K562 (cell line): Measurements from ENCODE around the gene RAB31. TPM values are rescaled to one million over a fixed set of nuclear protein-coding genes. Genes with fewer than 3 reads are reported as not detected.
A peak's percentile ranks its signal among the peaks of the same experiment; 100 is the strongest.

ENCODE experiments used
- ATAC-seq: fragments of 200-7000 bp; cut with Tn5 transposase; 3 replicates; pipeline ENCODE4 v1.9.1; 2020; ENCODE audit warnings: moderate library complexity
- BruUV-seq: library from RNA; stranded (reverse); fragments of 400-500 nt; replicated peaks from 2 replicates; lab custom pipeline; 2021; lab: Mats Ljungman, UMichigan
- CTCF ChIA-PET: fragments of 300-600 bp; formaldehyde crosslinking; extraction: SDS; loops from one replicate; lab custom pipeline; 2021; ENCODE audit warnings: low intra/inter-chr PET ratio; lab: Yijun Ruan, JAX
- POLR2A ChIA-PET: fragments of 300-600, 350-650 bp; sonication (Branson Sonifier 250); formaldehyde crosslinking; extraction: SDS; loops from one replicate; lab custom pipeline; 2021; ENCODE audit warnings: antibody characterized with exemption, inconsistent platforms; lab: Yijun Ruan, JAX
- DNase-seq, 4 experiments: peaks; one replicate each; pipeline versions ENCODE4 v3.0.0 to v3.0.0-alpha.2; 2011 to 2018; ENCODE audit warnings: low spot score in 3 of 4, mixed read lengths in 3 of 4; ENCODE audit errors: extremely low read depth in 1 of 4
- FAIRE-seq: peaks from 2 replicates; lab custom pipeline; 2011; peaks lifted over from hg19 to GRCh38; lab: Jason Lieb, UNC
- H2AFZ ChIP-seq: 2 replicates; pipeline ENCODE4 v1.6.0; 2011; ENCODE audit warnings: low read depth, low read length, control low read depth, inconsistent platforms
- H3K27ac ChIP-seq: fragments of 200-600 bp; 3 replicates; pipeline ENCODE4 v1.8.0; 2011; ENCODE audit warnings: low read depth, mild to moderate bottlenecking, control low read depth, inconsistent platforms, low read length, moderate library complexity, mixed read lengths; ENCODE audit errors: extremely low read depth
- H3K27me3 ChIP-seq, 2 experiments: fragments of 300-600 bp in 1 of 2; 2 replicates in 1 of 2; 3 replicates in 1 of 2; pipeline versions ENCODE4 v1.6.0 to v1.8.0; 2011; ENCODE audit warnings: inconsistent platforms in 2 of 2, low read length in 2 of 2, mild to moderate bottlenecking in 1 of 2, mixed read lengths in 1 of 2, moderate library complexity in 1 of 2; ENCODE audit not compliant: control insufficient read depth in 2 of 2, insufficient read depth in 2 of 2
- H3K36me3 ChIP-seq: fragments of 300-600 bp; 3 replicates; pipeline ENCODE4 v1.8.0; 2011; ENCODE audit warnings: mild to moderate bottlenecking, low read length, inconsistent platforms; ENCODE audit not compliant: control insufficient read depth, insufficient read depth
- H3K4me1 ChIP-seq, 2 experiments: fragments of 200-600 bp in 1 of 2; replicated peaks in 1 of 2; 2 replicates in 1 of 2; 3 replicates in 1 of 2; pipeline versions ENCODE4 v1.5.1 to v1.8.0; 2011; ENCODE audit warnings: inconsistent platforms in 2 of 2, low read length in 2 of 2, mild to moderate bottlenecking in 1 of 2, mixed read lengths in 1 of 2, moderate library complexity in 1 of 2; ENCODE audit not compliant: control insufficient read depth in 2 of 2, insufficient read depth in 2 of 2
- H3K4me2 ChIP-seq: 2 replicates; pipeline ENCODE4 v1.6.1; 2011; ENCODE audit warnings: low read length, control low read depth, inconsistent platforms, mixed read lengths; ENCODE audit not compliant: insufficient read depth
- H3K4me3 ChIP-seq: fragments of 200-600 bp; sonication (generic), shearing (Covaris generic); 2 replicates; pipeline ENCODE4 v1.5.1; 2016; ENCODE audit warnings: control low read depth, inconsistent platforms
- H3K79me2 ChIP-seq: fragments of 200-600 bp; 3 replicates; pipeline ENCODE4 v1.8.0; 2011; ENCODE audit warnings: low read length, inconsistent platforms; ENCODE audit not compliant: control insufficient read depth, insufficient read depth
- H3K9ac ChIP-seq, 2 experiments: 2 replicates each; pipeline versions ENCODE4 v1.6.0 to v1.6.1; 2011; ENCODE audit warnings: low read depth in 2 of 2, low read length in 2 of 2, control low read depth in 1 of 2, inconsistent platforms in 1 of 2, mild to moderate bottlenecking in 1 of 2, mixed read lengths in 1 of 2; ENCODE audit not compliant: insufficient read depth in 1 of 2
- H3K9me1 ChIP-seq: one replicate; pipeline ENCODE4 v1.6.0; 2011; ENCODE audit warnings: inconsistent platforms, mild to moderate bottlenecking, low read length, moderate library complexity; ENCODE audit not compliant: control insufficient read depth, insufficient read depth
- H3K9me3 ChIP-seq: replicated peaks from 2 replicates; pipeline ENCODE4 v1.5.1; 2011; ENCODE audit warnings: low read depth, low read length, inconsistent platforms; ENCODE audit not compliant: control insufficient read depth, insufficient read depth
- H4K20me1 ChIP-seq: replicated peaks from 2 replicates; pipeline ENCODE4 v1.6.1; 2011; ENCODE audit warnings: low read length, inconsistent platforms, mixed read lengths; ENCODE audit not compliant: control insufficient read depth, insufficient read depth
- ARID1B ChIP-seq: fragments of 450-650 bp; IDR thresholded peaks from 2 replicates; pipeline ENCODE4 v1.6.1; 2016; ENCODE audit warnings: antibody characterized with exemption, mild to moderate bottlenecking, inconsistent platforms
- C11orf30 ChIP-seq: fragments of 450-650 bp; IDR thresholded peaks from 2 replicates; pipeline ENCODE4 v1.6.1; 2016; ENCODE audit warnings: low read depth, mild to moderate bottlenecking
- CHAMP1 ChIP-seq: fragments of 450-650 bp; IDR thresholded peaks from 2 replicates; pipeline ENCODE4 v1.6.1; 2016; ENCODE audit warnings: mild to moderate bottlenecking
- DPF2 ChIP-seq: fragments of 450-650 bp; IDR thresholded peaks from 2 replicates; pipeline ENCODE4 v1.6.1; 2016
- EP300 ChIP-seq: IDR thresholded peaks from 2 replicates; pipeline ENCODE4 v1.6.1; 2012; ENCODE audit warnings: low read length, improper control_type of control experiment
- EP400 ChIP-seq: fragments of 450-650 bp; IDR thresholded peaks from 2 replicates; pipeline ENCODE4 v1.6.1; 2017; ENCODE audit warnings: antibody characterized with exemption, mild to moderate bottlenecking, moderate library complexity
- HMBOX1 ChIP-seq: sonication (generic); IDR thresholded peaks from 2 replicates; pipeline ENCODE4 v1.6.1; 2016
- KDM1A ChIP-seq, 2 experiments: fragments of 450-650 bp; IDR thresholded peaks; 2 replicates each; pipeline ENCODE4 v1.6.1; 2016; ENCODE audit warnings: mild to moderate bottlenecking in 2 of 2
- MAFF ChIP-seq: IDR thresholded peaks from 2 replicates; pipeline ENCODE4 v1.6.1; 2012; ENCODE audit warnings: low read length, improper control_type of control experiment
- RBM25 ChIP-seq: fragments of 200-400 bp; formaldehyde crosslinking; IDR thresholded peaks from 2 replicates; pipeline ENCODE4 v1.6.1; 2018; ENCODE audit warnings: low read length, low read depth, moderate library complexity; ENCODE audit not compliant: severe bottlenecking
- SMAD1 ChIP-seq: fragments of 150-350 bp; IDR thresholded peaks from 2 replicates; pipeline ENCODE4 v1.6.1; 2014; ENCODE audit warnings: low read length, low read depth; ENCODE audit not compliant: partially characterized antibody
- TAL1 ChIP-seq: fragments of 450-650 bp; IDR thresholded peaks from 2 replicates; pipeline ENCODE4 v1.6.1; 2016; ENCODE audit warnings: mild to moderate bottlenecking
- TRIM24 ChIP-seq, 2 experiments: fragments of 450-650 bp; IDR thresholded peaks; 2 replicates each; pipeline ENCODE4 v1.6.1; 2016
- TRIM28 ChIP-seq: fragments of 450-650 bp; IDR thresholded peaks from 2 replicates; pipeline ENCODE4 v1.6.1; 2017
- ZBTB43 ChIP-seq: sonication (generic); formaldehyde crosslinking; IDR thresholded peaks from 2 replicates; pipeline ENCODE4 v1.8.0; 2023; ENCODE audit warnings: mild to moderate bottlenecking, missing genetic modification reagents
- WGBS: fragments of 100-300 bp; shearing (Covaris generic); methylation state at CpG from one replicate; pipeline ENCODE4 v1.1.6; 2016; ENCODE audit warnings: low coverage, mixed read lengths; ENCODE audit not compliant: insufficient coverage; ENCODE audit errors: missing lambda C conversion rate; 5-methylcytosine and 5-hydroxymethylcytosine counted together
- in situ Hi-C: fragments of 300-500 bp; cut with MboI; formaldehyde crosslinking; loops from 4 replicates; pipeline ENCODE4 v1.15.0; 2018; ENCODE audit warnings: inconsistent platforms, mixed read lengths
- intact Hi-C: fragments of 100-400 bp; cut with micrococcal nuclease; formaldehyde crosslinking; loops from 2 replicates; pipeline ENCODE4 v1.14.2; 2022
- polyA plus RNA-seq, 8 experiments: library from polyadenylated mRNA; depleted of rRNA in 4 of 8; stranded (reverse) in 5 of 8; unstranded in 3 of 8; fragments of >200 nt; fragmentation: Nextera tagmentation in 2 of 8; fragmentation: Illumina TruSeq in 1 of 8; extraction: Ambion mirVana in 2 of 8; extraction: Trizol in 1 of 8; gene quantifications; 2 replicates each; pipeline versions ENCODE4 v1.2.1 to v1.2.3, GENCODE V29; 2011 to 2014; ENCODE audit warnings: inconsistent platforms in 1 of 8, missing spikeins in 1 of 8
- total RNA-seq, 7 experiments: library from RNA; depleted of rRNA in 6 of 7; stranded (reverse); fragments of >200 nt in 6 of 7; fragmentation: Illumina TruSeq in 2 of 7; extraction: Trizol in 2 of 7; gene quantifications; 2 replicates each; pipeline versions ENCODE4 v1.2.1 to v1.2.3, GENCODE V29; 2011 to 2021; ENCODE audit warnings: low replicate concordance in 1 of 7

RAB31 gene
- total and polyA plus RNA-seq, 9 of the 15 experiments (the other 6 are each of a cell fraction or from before 2014, with no cell fraction given): 20.7 to 70.4 (median 41.3) TPM

- TF ChIP-seq EP400: 0 out of 2 replicates have a peak, but pooled peaks have one; percentile 20
Observed at GRCh38 chr18:9851511-9851910, 143.4 kb downstream of the RAB31 start (continued).

GRCh38 chr18:9852266-9853081 lies 144.4 kb downstream of the RAB31 start:
- no peak overlapping the region for H2AFZ ChIP-seq
- peaks cover 12% of the 10 kb centered on the region for H3K36me3 ChIP-seq
- no TSS peak for BruUV-seq
- intact Hi-C loops (loop anchor here (5.0 kb wide), 1 partner anchor 100 kb away; no protein-coding TSS in a partner anchor), in situ Hi-C loops (no loop called here)
- H3K9me1 ChIP-seq: no peaks in the 10 kb centered on the region
- no peak overlapping the region for H3K4me2 ChIP-seq
- 37% methylated on average over 5 of the region's 5 CpGs for WGBS
- no peak overlapping the region for H3K4me3 ChIP-seq
- H3K27me3 ChIP-seq: no peaks in the 10 kb centered on the region
- H3K27ac ChIP-seq: no peak overlapping the region; the same call in 1 of the 3 replicates
- no peak for ATAC-seq
- H3K9ac ChIP-seq: no peak overlapping the region
- H3K79me2 ChIP-seq: peaks cover 7% of the 10 kb centered on the region; the same call in 1 of the 3 replicates
- no peaks in the 10 kb centered on the region for H4K20me1 ChIP-seq
- H3K4me1 ChIP-seq: peaks cover 11 to 51% of the 10 kb centered on the region in 2 experiments
- POLR2A ChIA-PET: interaction anchor here (0.6 to 1.8 kb wide), 3 partner anchors 10 to 73 kb away, joined by 3 to 6 read pairs (median 3); no protein-coding TSS in a partner anchor
- no peak for DNase-seq
- FAIRE-seq: no peak
- CTCF ChIA-PET: no interaction called here
- peaks cover 3% of the 10 kb centered on the region; the same call in 1 of the 2 replicates for H3K9me3 ChIP-seq
- 0 out of 4 replicates have a peak, but pooled peaks of 1 of the 2 experiments have one; percentile 45 for TF ChIP-seq TRIM24 (IDR thresholded peaks at IDR 0.05)
- TF ChIP-seq HMBOX1: peak; percentile 71; the same call in 1 of the 2 replicates
- no peak for TF ChIP-seq SMAD1
- TF ChIP-seq DPF2: peak; percentile 16; the same call in 1 of the 2 replicates
- TF ChIP-seq ZBTB43 (CRISPR knock-in tag): 0 out of 2 replicates have a peak, but pooled peaks have one; percentile 26
- TF ChIP-seq RBM25: peak; percentile 92
- 0 out of 2 replicates have a peak, but pooled peaks have one; percentile 6 for TF ChIP-seq MAFF
- peak; percentile 55; the same call in 1 of the 2 replicates for TF ChIP-seq TRIM28
- TF ChIP-seq KDM1A (IDR thresholded peaks at IDR 0.05): 0 out of 4 replicates have a peak, but pooled peaks of 1 of the 2 experiments have one; percentile 8
- peak; percentile 18; the same call in 1 of the 2 replicates for TF ChIP-seq EP300
- 0 out of 2 replicates have a peak, but pooled peaks have one; percentile 9 for TF ChIP-seq TAL1
- 0 out of 2 replicates have a peak, but pooled peaks have one; percentile 45 for TF ChIP-seq CHAMP1
- peak; percentile 15; the same call in 1 of the 2 replicates for TF ChIP-seq ARID1B
- peak; percentile 58; the same call in 1 of the 2 replicates for TF ChIP-seq C11orf30
